Activated CD4-positive, CD25-positive, alpha-beta regulatory T cell treated with anti-CD3 and anti-CD28 coated beads, Interleukin-2, amount 50 U/mL, for 24 hours (primary cell): Measurements from ENCODE around the gene ARNT2.

Experiments
- ATAC-seq, 2 donors: fragments of 150-1000 bp; cut with Tn5 transposase; one replicate each; pipeline ENCODE4 v1.10.0; 2021; ENCODE audit warnings: mild to moderate bottlenecking in 1 of 2, moderate library complexity in 1 of 2

The ARNT2 gene

GRCh38 chr15:80604583-80605575, 200.7 kb downstream of the ARNT2 start:
- ATAC-seq: no peak

DNA sequence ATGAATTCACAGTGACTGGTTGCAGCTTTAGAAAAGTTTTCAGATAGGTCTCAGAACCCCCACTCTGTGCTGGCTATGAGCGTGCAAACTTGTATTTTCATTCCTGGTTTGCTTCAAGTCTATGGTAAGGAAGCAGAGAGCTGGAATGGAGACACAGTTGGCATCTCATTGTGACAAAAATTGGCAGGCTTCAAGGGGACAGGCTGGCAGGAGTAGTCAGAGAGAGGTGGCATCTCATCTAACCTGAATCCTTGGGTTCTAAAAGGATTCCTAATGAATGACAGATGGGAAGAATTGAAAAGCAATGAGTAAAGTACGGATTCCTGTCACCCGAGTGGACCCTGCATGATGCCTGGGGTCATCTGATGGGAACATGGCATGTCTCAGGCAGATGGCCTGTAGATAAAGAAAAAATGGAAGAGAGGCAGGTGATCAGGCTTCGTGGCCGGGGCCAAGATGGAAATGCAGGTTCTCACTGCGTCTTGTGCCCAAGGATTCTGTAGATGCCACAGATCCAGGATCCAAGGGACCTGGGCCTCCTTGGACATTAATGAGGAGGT, 201.5 kb downstream of the ARNT2 start:
- no peak for ATAC-seq

DNA sequence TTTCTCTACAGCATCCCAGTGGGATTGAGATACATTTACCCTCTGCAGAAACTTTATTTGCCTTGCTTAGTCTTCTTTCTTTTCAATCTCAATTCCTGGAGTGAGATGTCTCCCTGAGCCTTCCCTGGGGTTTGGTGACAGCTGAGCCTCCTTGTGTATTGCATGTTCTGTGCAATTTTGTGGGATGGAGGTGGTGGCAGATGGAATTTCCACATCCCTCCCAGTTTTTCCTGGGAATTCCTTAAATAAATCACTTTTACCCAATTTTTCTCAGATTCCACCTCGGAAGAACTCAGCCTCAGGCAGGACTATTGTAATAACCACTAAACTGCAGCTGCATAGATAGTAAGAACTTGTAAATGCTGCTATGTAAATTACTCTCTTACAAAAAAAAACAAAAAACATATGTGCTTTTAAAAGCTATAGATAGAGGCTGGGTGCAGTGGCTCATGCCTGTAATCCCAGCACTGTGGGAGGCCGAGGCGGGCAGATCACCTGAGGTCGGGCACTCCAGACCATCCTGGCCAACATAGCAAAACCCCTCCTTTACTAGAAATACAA, 202.4 kb downstream of the ARNT2 start:
- ATAC-seq: no peak

- no peak for ATAC-seq
These were observed 203.3 kb downstream of the ARNT2 start for GRCh38 chr15:80607287-80607980.

- no peak for ATAC-seq
These were observed 204.5 kb downstream of the ARNT2 start for GRCh38 chr15:80608688-80609087.

DNA sequence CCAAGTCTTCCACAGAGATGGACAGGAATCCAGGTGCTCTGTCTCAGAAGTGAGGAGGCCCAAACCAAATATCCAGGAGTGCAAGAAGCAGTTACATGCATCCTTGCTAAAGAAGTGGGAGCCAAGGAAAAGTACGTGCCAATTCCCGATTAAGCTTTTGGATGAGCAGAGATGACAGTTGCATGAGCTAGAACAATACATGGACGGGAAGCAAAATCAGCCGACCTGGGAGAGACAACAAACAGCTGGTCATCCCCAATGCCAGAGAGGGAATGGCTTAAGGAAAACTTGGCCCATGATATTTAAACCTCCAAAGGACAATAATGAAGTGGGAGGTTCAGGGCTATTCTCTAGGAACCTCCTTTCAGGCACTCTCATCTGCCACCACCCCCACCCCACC, 204.9 kb downstream of the ARNT2 start:
- ATAC-seq: no peak

GRCh38 chr15:80609512-80609946, 205.3 kb downstream of the ARNT2 start:
- ATAC-seq: no peak

DNA sequence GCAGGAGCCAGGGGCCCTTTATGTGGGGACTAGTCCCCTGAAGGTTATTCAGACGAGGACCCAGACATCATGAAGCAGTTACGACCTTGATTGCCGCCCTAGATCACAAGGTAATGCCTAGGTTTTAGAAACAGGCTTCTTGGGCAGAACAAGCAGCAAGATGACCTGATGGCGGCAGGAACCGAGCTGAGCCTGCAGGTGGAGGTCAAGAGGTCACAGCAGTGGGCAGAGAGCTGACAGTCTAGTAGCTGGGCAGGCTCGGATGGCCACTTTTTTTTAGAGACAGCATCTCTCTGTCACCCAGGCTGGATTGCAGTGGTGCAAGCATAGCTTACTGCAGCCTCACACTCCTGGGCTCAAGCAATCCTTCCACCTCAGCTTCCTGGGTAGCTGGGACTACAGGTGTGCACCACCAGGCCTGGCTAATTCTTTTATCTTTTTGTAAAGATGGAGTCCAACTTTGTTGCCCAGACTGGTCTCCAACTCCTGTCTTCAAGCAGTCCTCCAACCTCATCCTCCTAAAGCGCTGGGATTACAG, 207.4 kb downstream of the ARNT2 start:
- ATAC-seq: no peak

- no peak for ATAC-seq
These were observed 208.1 kb downstream of the ARNT2 start for GRCh38 chr15:80612118-80612823.

GRCh38 chr15:80613762-80614365, 209.7 kb downstream of the ARNT2 start:
- no peak for ATAC-seq

GRCh38 chr15:80614711-80615360, 210.7 kb downstream of the ARNT2 start:
- no peak for ATAC-seq

GRCh38 chr15:80615361-80615736, 211.2 kb downstream of the ARNT2 start:
- ATAC-seq: no peak

DNA sequence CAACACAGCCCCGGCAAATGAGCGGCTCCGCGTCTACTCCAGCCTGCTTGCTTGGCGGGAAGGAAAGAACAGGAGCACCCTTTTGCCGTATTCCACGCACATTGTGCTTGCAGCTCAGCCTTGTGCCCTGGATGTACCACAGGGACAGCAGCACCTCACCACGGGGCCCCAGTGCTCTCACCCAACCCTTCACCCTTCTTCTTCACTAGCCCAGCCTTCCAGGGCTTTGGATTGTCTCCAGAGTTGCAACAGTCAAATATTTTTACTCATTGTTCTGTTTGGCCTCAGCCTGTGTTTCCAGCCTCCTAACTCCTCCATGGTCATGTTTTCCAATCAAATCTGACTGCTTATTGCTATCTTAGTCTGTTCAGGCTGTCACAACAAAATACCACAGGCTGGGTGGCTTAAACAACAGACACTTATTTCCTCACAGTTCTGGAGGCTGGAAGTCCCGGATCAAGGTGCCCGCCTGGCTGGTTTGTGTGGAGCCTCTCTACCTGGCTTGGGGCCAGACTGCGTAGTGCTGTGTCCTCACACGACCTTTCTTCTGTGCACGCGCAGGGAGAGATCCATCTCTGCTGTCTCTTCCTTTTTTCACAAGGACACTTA, 211.7 kb downstream of the ARNT2 start:
- no peak for ATAC-seq

DNA sequence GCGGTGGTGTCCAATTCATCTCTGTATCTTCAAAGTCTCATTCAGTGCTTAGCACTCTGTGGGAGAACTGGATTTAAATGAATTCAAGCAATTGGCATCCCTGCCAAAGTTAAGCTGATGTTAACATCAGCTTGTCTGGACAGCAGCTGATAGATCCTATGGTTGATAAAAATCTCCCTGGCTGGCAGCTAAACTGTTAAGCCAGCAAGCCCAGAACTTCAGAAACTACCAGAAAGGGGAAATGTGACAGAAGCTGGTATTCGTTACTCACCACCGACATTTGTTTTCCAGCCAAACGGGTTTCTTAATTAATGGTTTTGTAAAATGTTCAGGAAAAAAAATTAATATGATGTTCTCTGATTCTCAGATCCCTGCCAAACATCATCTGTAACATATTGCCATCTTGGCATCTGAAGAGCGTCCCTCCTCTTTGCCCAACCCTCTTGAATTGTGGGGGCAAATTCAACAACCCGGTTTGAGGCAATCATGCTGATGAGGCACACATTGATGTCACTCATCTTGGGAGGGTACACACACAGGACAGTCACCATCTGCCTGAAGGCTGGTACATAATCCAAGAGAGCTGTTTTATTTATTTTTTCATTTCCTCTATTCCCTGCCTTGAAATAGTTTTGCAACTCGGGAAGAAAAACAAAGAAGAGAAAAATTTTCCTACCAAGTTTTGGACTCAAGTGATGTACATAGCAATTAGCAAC, 214.7 kb downstream of the ARNT2 start:
- ATAC-seq: no peak

DNA sequence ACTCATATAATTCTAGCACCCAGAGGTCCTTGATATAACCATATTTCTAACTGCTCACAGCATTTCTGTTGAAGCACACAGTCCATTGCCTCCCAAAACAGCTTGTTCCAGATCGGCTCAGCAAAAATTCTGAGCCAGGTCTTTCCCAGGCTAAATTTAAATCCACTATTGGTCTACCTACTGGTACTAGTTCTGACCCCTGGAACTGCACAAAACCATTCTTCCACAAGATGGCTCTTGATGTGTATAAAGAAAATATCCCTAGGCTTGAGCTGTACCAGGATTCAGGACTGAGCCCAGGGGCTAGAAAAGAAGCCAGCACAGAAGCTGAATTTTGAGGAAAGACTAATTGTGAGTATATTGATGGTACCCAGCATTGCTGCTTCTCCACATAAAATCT, 215.5 kb downstream of the ARNT2 start:
- no peak for ATAC-seq

DNA sequence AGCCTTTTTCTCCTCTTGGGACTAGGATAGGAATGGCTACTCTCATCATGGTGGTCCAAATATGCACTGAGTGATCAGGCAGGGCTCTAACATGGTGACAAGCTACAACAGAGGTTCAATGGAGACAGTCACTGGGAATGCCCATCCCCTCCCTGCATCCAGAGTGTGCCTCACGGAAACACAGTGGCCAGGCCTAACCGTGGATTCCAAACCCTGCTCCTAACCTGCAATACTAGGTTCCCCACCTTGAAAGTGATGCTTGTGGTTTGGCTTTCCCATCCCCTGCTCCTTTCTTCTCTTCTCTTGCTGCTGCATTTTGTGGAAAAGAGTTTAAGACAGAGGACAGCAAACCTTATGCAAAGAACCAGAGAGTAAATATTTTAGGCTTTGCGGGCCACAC, 216.0 kb downstream of the ARNT2 start:
- no peak for ATAC-seq

GRCh38 chr15:80620931-80621330, 216.7 kb downstream of the ARNT2 start:
- no peak for ATAC-seq

- ATAC-seq: no peak
These were observed 222.5 kb downstream of the ARNT2 start for GRCh38 chr15:80626643-80627120.

DNA sequence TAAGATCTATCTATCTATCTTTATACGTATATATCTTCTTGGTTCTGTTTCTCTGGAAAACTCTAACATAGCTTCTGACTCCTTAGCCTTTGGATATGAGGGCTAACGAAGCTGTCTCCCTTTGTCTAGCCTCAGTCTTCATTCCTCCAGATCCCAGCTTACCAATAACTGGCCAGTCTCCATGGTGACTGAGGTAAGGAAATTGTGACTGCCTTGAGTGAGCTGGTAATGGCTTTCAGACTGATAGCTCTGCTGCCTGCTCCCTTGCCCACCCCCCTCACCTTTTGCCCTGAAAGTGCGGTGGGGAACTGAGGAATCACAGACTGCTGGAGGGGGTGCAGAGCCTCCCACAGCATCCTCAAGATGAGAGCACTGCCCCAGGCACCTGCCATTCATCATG, 225.2 kb downstream of the ARNT2 start:
- ATAC-seq: no peak

DNA sequence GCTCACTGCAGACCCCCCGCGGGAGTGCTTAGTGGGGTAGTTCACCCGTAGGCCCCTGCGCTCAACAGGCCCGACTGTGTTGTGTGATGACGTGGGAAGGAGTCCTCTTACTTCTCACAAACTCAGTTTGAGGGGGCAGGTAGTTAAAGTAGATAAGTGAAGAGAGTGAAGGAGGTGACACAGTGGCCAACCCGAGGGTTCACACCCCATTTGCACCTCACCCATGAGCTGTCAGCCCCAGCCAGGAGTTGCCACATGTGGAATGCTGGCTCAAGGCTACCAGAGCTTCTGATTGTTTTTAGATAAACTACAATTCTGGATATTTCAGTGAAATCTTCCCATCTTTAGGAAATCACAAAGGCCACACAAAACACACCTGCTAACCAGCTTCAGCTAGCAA, 226.8 kb downstream of the ARNT2 start:
- no peak for ATAC-seq
